ENCODE results near the gene RALGPS1. TPM values are rescaled to one million over a fixed set of nuclear protein-coding genes. Genes with fewer than 3 reads are reported as not detected.

Gene RALGPS1
- polyA plus RNA-seq, 2 of the 4 experiments (the other 2 are of a cell fraction): 5.0 to 7.9 TPM

DNA sequence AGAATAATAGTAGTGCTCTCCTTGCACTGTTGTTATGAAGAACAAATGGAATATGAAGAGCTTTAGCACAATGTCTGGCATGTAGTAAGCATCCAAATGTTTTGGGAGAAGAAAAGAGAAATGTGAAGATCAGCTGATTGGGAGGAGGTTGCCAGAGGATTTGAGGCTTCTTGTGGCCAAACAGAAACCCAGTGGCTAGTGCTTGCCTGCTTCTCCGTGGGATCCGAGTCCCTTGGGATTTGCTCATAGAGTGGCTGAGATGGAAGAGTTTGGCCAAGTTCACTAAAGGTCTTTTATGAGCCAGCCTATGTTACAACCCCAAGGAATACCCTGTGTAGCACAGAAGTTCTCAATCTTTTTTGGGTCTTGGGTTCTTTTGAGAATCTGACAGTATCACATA, 121.9 kb downstream of the RALGPS1 start:
- ChIA-PET POLR2A (no interaction called here), CTCF (interaction anchor here (1.4 to 1.5 kb wide), 3 partner anchors 12 to 152 kb away, joined by 4 to 5 read pairs (median 4); no protein-coding TSS in a partner anchor)
- Histone ChIP-seq H3K4me3 (no peak overlapping the region), H3K9me3 (no peaks in the 10 kb centered on the region), H3K4me1 (no peaks in the 10 kb centered on the region), H3K27ac (no peak overlapping the region), H3K4me2 (no peak overlapping the region)
- DNase-seq (ENCODE audit: low read depth in 1 of 2, low spot score in 1 of 2) (no peak), ATAC-seq (no peak), FAIRE-seq (no peak)
- TF ChIP-seq FOSB (CRISPR knock-in tag; IDR thresholded peaks at IDR 0.05) (no peak), RCOR1 (IDR thresholded peaks at IDR 0.05; ENCODE audit: low read depth, low read length) (no peak), TP53 (CRISPR knock-in tag; IDR thresholded peaks at IDR 0.05) (no peak), HOXA7 (CRISPR knock-in tag; IDR thresholded peaks at IDR 0.05) (no peak), ATOH8 (CRISPR knock-in tag; IDR thresholded peaks at IDR 0.05; ENCODE audit: low read depth) (no peak), MAZ (IDR thresholded peaks at IDR 0.05; ENCODE audit: borderline replicate concordance, low read depth, low read length) (no peak), GATA3 (IDR thresholded peaks at IDR 0.05; ENCODE audit: borderline replicate concordance) (no peak), MYC (IDR thresholded peaks at IDR 0.05; ENCODE audit: borderline replicate concordance, low read length) (no peak), HDAC2 (IDR thresholded peaks at IDR 0.05) (no peak), POLR2A (IDR thresholded peaks at IDR 0.05; ENCODE audit: low read length) (no peak), RNF2 (IDR thresholded peaks at IDR 0.05; ENCODE audit: borderline replicate concordance, low read depth) (no peak)
- TF ChIP-seq, protein P1, sequence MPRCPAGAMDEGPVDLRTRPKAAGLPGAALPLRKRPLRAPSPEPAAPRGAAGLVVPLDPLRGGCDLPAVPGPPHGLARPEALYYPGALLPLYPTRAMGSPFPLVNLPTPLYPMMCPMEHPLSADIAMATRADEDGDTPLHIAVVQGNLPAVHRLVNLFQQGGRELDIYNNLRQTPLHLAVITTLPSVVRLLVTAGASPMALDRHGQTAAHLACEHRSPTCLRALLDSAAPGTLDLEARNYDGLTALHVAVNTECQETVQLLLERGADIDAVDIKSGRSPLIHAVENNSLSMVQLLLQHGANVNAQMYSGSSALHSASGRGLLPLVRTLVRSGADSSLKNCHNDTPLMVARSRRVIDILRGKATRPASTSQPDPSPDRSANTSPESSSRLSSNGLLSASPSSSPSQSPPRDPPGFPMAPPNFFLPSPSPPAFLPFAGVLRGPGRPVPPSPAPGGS (IDR thresholded peaks at IDR 0.05): no peak
- 88% methylated on average over 2 of the region's 2 CpGs for WGBS (ENCODE audit: missing lambda C conversion rate)

DNA sequence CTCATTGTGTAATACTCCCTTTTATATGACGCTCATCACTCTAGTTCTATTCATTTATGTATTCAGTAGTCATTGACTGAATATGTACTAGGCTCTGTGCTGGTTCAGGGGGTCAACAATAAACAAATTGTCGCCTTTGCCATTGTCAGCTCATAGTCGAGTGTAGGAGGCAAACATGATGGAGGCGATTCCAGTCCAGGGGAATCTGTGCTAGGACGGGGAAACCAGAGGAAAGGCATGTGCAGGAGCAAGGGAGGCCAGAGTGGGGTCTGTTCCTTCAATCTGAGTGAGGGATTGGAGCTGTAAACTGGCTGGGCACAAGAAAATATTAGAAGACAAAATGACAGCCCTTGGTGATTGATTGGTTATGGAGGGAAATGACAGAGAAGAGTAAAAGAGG, 123.9 kb downstream of the RALGPS1 start:
- FAIRE-seq (no peak), ATAC-seq (no peak), DNase-seq (ENCODE audit: low read depth in 1 of 2, low spot score in 1 of 2) (no peak)
- POLR2A ChIA-PET: no interaction called here
- no peak overlapping the region for H3K27ac ChIP-seq
- H3K4me2 ChIP-seq: no peak overlapping the region
- H3K4me3 ChIP-seq: no peak overlapping the region
- 83% methylated on average over 5 of the region's 5 CpGs for WGBS (ENCODE audit: missing lambda C conversion rate)
- no peaks in the 10 kb centered on the region for H3K9me3 ChIP-seq
- H3K4me1 ChIP-seq: no peaks in the 10 kb centered on the region
- TF ChIP-seq CHD2 (IDR thresholded peaks at IDR 0.05; ENCODE audit: low read length, partially characterized antibody) (no peak), RCOR1 (IDR thresholded peaks at IDR 0.05; ENCODE audit: low read depth, low read length) (no peak), CTCF (IDR thresholded peaks at IDR 0.05) (no peak), ZSCAN20 (CRISPR knock-in tag; IDR thresholded peaks at IDR 0.05) (no peak), CHD4 (IDR thresholded peaks at IDR 0.05; ENCODE audit: borderline replicate concordance) (no peak), FOSL2 (IDR thresholded peaks at IDR 0.05) (no peak), FOSL2 (CRISPR knock-in tag; IDR thresholded peaks at IDR 0.05) (no peak), JUN (IDR thresholded peaks at IDR 0.05) (no peak), CBX8 (IDR thresholded peaks at IDR 0.05) (no peak), HOXA7 (CRISPR knock-in tag; IDR thresholded peaks at IDR 0.05) (no peak), MAZ (IDR thresholded peaks at IDR 0.05; ENCODE audit: borderline replicate concordance, low read depth, low read length) (no peak), ZFP36 (IDR thresholded peaks at IDR 0.05; ENCODE audit: borderline replicate concordance, partially characterized antibody) (no peak), HDAC2 (IDR thresholded peaks at IDR 0.05) (no peak), MAFK (IDR thresholded peaks at IDR 0.05; ENCODE audit: partially characterized antibody) (no peak), CBX2 (IDR thresholded peaks at IDR 0.05; ENCODE audit: borderline replicate concordance, low read depth) (no peak), NR3C1 (IDR thresholded peaks at IDR 0.05) (no peak), PHF8 (IDR thresholded peaks at IDR 0.05; ENCODE audit: borderline replicate concordance, low read depth) (no peak)
- TF ChIP-seq, protein P2, sequence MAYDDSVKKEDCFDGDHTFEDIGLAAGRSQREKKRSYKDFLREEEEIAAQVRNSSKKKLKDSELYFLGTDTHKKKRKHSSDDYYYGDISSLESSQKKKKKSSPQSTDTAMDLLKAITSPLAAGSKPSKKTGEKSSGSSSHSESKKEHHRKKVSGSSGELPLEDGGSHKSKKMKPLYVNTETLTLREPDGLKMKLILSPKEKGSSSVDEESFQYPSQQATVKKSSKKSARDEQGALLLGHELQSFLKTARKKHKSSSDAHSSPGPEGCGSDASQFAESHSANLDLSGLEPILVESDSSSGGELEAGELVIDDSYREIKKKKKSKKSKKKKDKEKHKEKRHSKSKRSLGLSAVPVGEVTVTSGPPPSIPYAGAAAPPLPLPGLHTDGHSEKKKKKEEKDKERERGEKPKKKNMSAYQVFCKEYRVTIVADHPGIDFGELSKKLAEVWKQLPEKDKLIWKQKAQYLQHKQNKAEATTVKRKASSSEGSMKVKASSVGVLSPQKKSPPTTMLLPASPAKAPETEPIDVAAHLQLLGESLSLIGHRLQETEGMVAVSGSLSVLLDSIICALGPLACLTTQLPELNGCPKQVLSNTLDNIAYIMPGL (CRISPR knock-in tag; IDR thresholded peaks at IDR 0.05; ENCODE audit: borderline replicate concordance): no peak
- CTCF ChIA-PET: interaction anchor here (1.0 kb wide), 1 partner anchor 14 kb away, joined by 3 read pairs; no protein-coding TSS in a partner anchor

Data from A549 (cell line).